K562 (cell line): ENCODE data around the gene SMNDC1. TPM values are rescaled to one million over a fixed set of nuclear protein-coding genes. Genes with fewer than 3 reads are reported as not detected.
A peak's percentile ranks its signal among the peaks of the same experiment; 100 is the strongest.

Experiments
- ATAC-seq: fragments of 200-7000 bp; cut with Tn5 transposase; 3 replicates; pipeline ENCODE4 v1.9.1; 2020; ENCODE audit warnings: moderate library complexity
- BruUV-seq: library from RNA; stranded (reverse); fragments of 400-500 nt; replicated peaks from 2 replicates; lab custom pipeline; 2021; lab: Mats Ljungman, UMichigan
- CTCF ChIA-PET: fragments of 300-600 bp; formaldehyde crosslinking; extraction: SDS; loops from one replicate; lab custom pipeline; 2021; ENCODE audit warnings: low intra/inter-chr PET ratio; lab: Yijun Ruan, JAX
- POLR2A ChIA-PET: fragments of 300-600, 350-650 bp; sonication (Branson Sonifier 250); formaldehyde crosslinking; extraction: SDS; loops from one replicate; lab custom pipeline; 2021; ENCODE audit warnings: antibody characterized with exemption, inconsistent platforms; lab: Yijun Ruan, JAX
- DNase-seq, 4 experiments: peaks; one replicate each; pipeline versions ENCODE4 v3.0.0 to v3.0.0-alpha.2; 2011 to 2018; ENCODE audit warnings: low spot score in 3 of 4, mixed read lengths in 3 of 4; ENCODE audit errors: extremely low read depth in 1 of 4
- FAIRE-seq: peaks from 2 replicates; lab custom pipeline; 2011; peaks lifted over from hg19 to GRCh38; lab: Jason Lieb, UNC
- H2AFZ ChIP-seq: 2 replicates; pipeline ENCODE4 v1.6.0; 2011; ENCODE audit warnings: low read depth, low read length, control low read depth, inconsistent platforms
- H3K27ac ChIP-seq: fragments of 200-600 bp; 3 replicates; pipeline ENCODE4 v1.8.0; 2011; ENCODE audit warnings: low read depth, mild to moderate bottlenecking, control low read depth, inconsistent platforms, low read length, moderate library complexity, mixed read lengths; ENCODE audit errors: extremely low read depth
- H3K27me3 ChIP-seq, 2 experiments: fragments of 300-600 bp in 1 of 2; 2 replicates in 1 of 2; 3 replicates in 1 of 2; pipeline versions ENCODE4 v1.6.0 to v1.8.0; 2011; ENCODE audit warnings: inconsistent platforms in 2 of 2, low read length in 2 of 2, mild to moderate bottlenecking in 1 of 2, mixed read lengths in 1 of 2, moderate library complexity in 1 of 2; ENCODE audit not compliant: control insufficient read depth in 2 of 2, insufficient read depth in 2 of 2
- H3K36me3 ChIP-seq: fragments of 300-600 bp; 3 replicates; pipeline ENCODE4 v1.8.0; 2011; ENCODE audit warnings: mild to moderate bottlenecking, low read length, inconsistent platforms; ENCODE audit not compliant: control insufficient read depth, insufficient read depth
- H3K4me1 ChIP-seq, 2 experiments: fragments of 200-600 bp in 1 of 2; replicated peaks in 1 of 2; 2 replicates in 1 of 2; 3 replicates in 1 of 2; pipeline versions ENCODE4 v1.5.1 to v1.8.0; 2011; ENCODE audit warnings: inconsistent platforms in 2 of 2, low read length in 2 of 2, mild to moderate bottlenecking in 1 of 2, mixed read lengths in 1 of 2, moderate library complexity in 1 of 2; ENCODE audit not compliant: control insufficient read depth in 2 of 2, insufficient read depth in 2 of 2
- H3K4me2 ChIP-seq: 2 replicates; pipeline ENCODE4 v1.6.1; 2011; ENCODE audit warnings: low read length, control low read depth, inconsistent platforms, mixed read lengths; ENCODE audit not compliant: insufficient read depth
- H3K4me3 ChIP-seq: fragments of 200-600 bp; sonication (generic), shearing (Covaris generic); 2 replicates; pipeline ENCODE4 v1.5.1; 2016; ENCODE audit warnings: control low read depth, inconsistent platforms
- H3K79me2 ChIP-seq: fragments of 200-600 bp; 3 replicates; pipeline ENCODE4 v1.8.0; 2011; ENCODE audit warnings: low read length, inconsistent platforms; ENCODE audit not compliant: control insufficient read depth, insufficient read depth
- H3K9ac ChIP-seq, 2 experiments: 2 replicates each; pipeline versions ENCODE4 v1.6.0 to v1.6.1; 2011; ENCODE audit warnings: low read depth in 2 of 2, low read length in 2 of 2, control low read depth in 1 of 2, inconsistent platforms in 1 of 2, mild to moderate bottlenecking in 1 of 2, mixed read lengths in 1 of 2; ENCODE audit not compliant: insufficient read depth in 1 of 2
- H3K9me1 ChIP-seq: one replicate; pipeline ENCODE4 v1.6.0; 2011; ENCODE audit warnings: inconsistent platforms, mild to moderate bottlenecking, low read length, moderate library complexity; ENCODE audit not compliant: control insufficient read depth, insufficient read depth
- H3K9me3 ChIP-seq: replicated peaks from 2 replicates; pipeline ENCODE4 v1.5.1; 2011; ENCODE audit warnings: low read depth, low read length, inconsistent platforms; ENCODE audit not compliant: control insufficient read depth, insufficient read depth
- H4K20me1 ChIP-seq: replicated peaks from 2 replicates; pipeline ENCODE4 v1.6.1; 2011; ENCODE audit warnings: low read length, inconsistent platforms, mixed read lengths; ENCODE audit not compliant: control insufficient read depth, insufficient read depth
- CHCHD3 ChIP-seq: fragments of 250-450 bp; sonication (Bioruptor Pico); IDR thresholded peaks from 2 replicates; pipeline ENCODE4 v2.1.2; 2022; ENCODE audit warnings: mild to moderate bottlenecking
- DIDO1 ChIP-seq: fragments of 450-650 bp; IDR thresholded peaks from 2 replicates; pipeline ENCODE4 v1.6.1; 2016; ENCODE audit warnings: low read depth, missing biosample characterization, missing genetic modification characterization
- ELF4 ChIP-seq: fragments of 450-650 bp; formaldehyde crosslinking; IDR thresholded peaks from 2 replicates; pipeline ENCODE4 v1.4.0; 2022; ENCODE audit warnings: missing genetic modification characterization
- MEIS2 ChIP-seq: fragments of 450-650 bp; IDR thresholded peaks from 2 replicates; pipeline ENCODE4 v1.6.1; 2014; ENCODE audit warnings: mild to moderate bottlenecking; ENCODE audit not compliant: partially characterized antibody
- NEUROD1 ChIP-seq: fragments of 150-350 bp; IDR thresholded peaks from 2 replicates; pipeline ENCODE4 v1.6.1; 2014; ENCODE audit warnings: borderline replicate concordance, low read length, low read depth; ENCODE audit not compliant: partially characterized antibody
- SRSF3 ChIP-seq: fragments of 200-400 bp; formaldehyde crosslinking; IDR thresholded peaks from 2 replicates; pipeline ENCODE4 v1.6.1; 2016; ENCODE audit warnings: mild to moderate bottlenecking, low read length, moderate library complexity; ENCODE audit not compliant: insufficient read depth
- TAF1 ChIP-seq: IDR thresholded peaks from 2 replicates; pipeline ENCODE4 v1.6.1; 2011; ENCODE audit warnings: mild to moderate bottlenecking, low read length, moderate library complexity; ENCODE audit not compliant: insufficient read depth, control insufficient read depth, severe bottlenecking; ENCODE audit errors: extremely low read depth
- TAL1 ChIP-seq: fragments of 450-650 bp; IDR thresholded peaks from 2 replicates; pipeline ENCODE4 v1.6.1; 2016; ENCODE audit warnings: mild to moderate bottlenecking
- ZNF436 ChIP-seq: fragments of 250-450, 450-650 bp; sonication (Bioruptor Pico); formaldehyde crosslinking; IDR thresholded peaks from 2 replicates; pipeline ENCODE4 v1.7.0; 2020; ENCODE audit warnings: mild to moderate bottlenecking
- ZNF785 ChIP-seq: fragments of 250-450 bp; sonication (Bioruptor Pico); IDR thresholded peaks from 2 replicates; pipeline ENCODE4 v1.4.0; 2020; ENCODE audit warnings: mild to moderate bottlenecking
- WGBS: fragments of 100-300 bp; shearing (Covaris generic); methylation state at CpG from one replicate; pipeline ENCODE4 v1.1.6; 2016; ENCODE audit warnings: low coverage, mixed read lengths; ENCODE audit not compliant: insufficient coverage; ENCODE audit errors: missing lambda C conversion rate; 5-methylcytosine and 5-hydroxymethylcytosine counted together
- in situ Hi-C: fragments of 300-500 bp; cut with MboI; formaldehyde crosslinking; loops from 4 replicates; pipeline ENCODE4 v1.15.0; 2018; ENCODE audit warnings: inconsistent platforms, mixed read lengths
- intact Hi-C: fragments of 100-400 bp; cut with micrococcal nuclease; formaldehyde crosslinking; loops from 2 replicates; pipeline ENCODE4 v1.14.2; 2022
- polyA plus RNA-seq, 8 experiments: library from polyadenylated mRNA; depleted of rRNA in 4 of 8; stranded (reverse) in 5 of 8; unstranded in 3 of 8; fragments of >200 nt; fragmentation: Nextera tagmentation in 2 of 8; fragmentation: Illumina TruSeq in 1 of 8; extraction: Ambion mirVana in 2 of 8; extraction: Trizol in 1 of 8; gene quantifications; 2 replicates each; pipeline versions ENCODE4 v1.2.1 to v1.2.3, GENCODE V29; 2011 to 2014; ENCODE audit warnings: inconsistent platforms in 1 of 8, missing spikeins in 1 of 8
- total RNA-seq, 7 experiments: library from RNA; depleted of rRNA in 6 of 7; stranded (reverse); fragments of >200 nt in 6 of 7; fragmentation: Illumina TruSeq in 2 of 7; extraction: Trizol in 2 of 7; gene quantifications; 2 replicates each; pipeline versions ENCODE4 v1.2.1 to v1.2.3, GENCODE V29; 2011 to 2021; ENCODE audit warnings: low replicate concordance in 1 of 7
- TF ChIP-seq, protein P1 (sequence below), 2 experiments: IDR thresholded peaks; 2 replicates each; pipeline ENCODE4 v1.6.1; 2012; ENCODE audit warnings: improper control_type of control experiment in 2 of 2, low read depth in 2 of 2, low read length in 2 of 2, borderline replicate concordance in 1 of 2
- TF ChIP-seq, protein P2 (sequence below): fragments of 250-450 bp; sonication (Bioruptor Pico); IDR thresholded peaks from 2 replicates; pipeline ENCODE4 v1.4.0; 2020; ENCODE audit warnings: mild to moderate bottlenecking, moderate library complexity
- TF ChIP-seq, protein P3 (sequence below): fragments of 250-450 bp; sonication (Bioruptor Pico); IDR thresholded peaks from 2 replicates; pipeline ENCODE4 v1.5.0; 2022; ENCODE audit warnings: mild to moderate bottlenecking

The SMNDC1 gene
- total and polyA plus RNA-seq, 9 of the 15 experiments (the other 6 are each of a cell fraction or from before 2014, with no cell fraction given), result 6.8 to 35.8 (median 12.3) TPM

DNA sequence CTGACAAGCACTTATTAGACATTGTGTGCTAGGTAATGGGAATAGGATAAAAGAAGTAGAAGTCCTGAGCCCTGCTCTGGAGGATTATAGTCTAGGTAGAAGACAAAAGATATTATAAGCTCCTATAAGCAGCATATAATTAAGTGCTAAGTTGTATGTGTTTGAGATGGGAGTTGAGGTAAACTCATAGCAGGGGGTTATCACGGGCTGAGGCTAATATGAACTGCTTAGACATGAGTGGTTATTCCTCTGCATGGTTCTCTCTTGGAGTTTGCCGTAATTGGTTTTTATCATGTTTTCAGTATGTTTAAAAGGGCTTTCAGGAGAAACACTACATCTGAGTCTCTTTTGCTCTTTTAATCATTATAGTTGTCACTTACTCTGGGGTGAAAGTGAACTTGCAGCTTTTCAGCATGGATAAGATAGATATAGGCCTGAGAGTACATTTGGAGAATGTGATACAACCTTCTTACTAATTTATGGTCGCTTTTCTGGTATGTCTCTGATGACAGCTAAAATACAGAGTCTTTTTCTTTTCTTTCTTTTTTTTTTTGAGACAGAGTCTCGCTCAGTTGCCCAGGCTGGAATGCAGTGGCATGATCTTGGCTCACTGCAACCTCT, 39.0 kb downstream of the SMNDC1 start:
- no peaks in the 10 kb centered on the region for H3K27me3 ChIP-seq
- peak overlapping the region; percentile 51; the same call in 1 of the 3 replicates for H3K27ac ChIP-seq
- no peaks in the 10 kb centered on the region for H3K9me3 ChIP-seq
- no peak overlapping the region for H3K4me3 ChIP-seq
- no peak overlapping the region for H3K4me2 ChIP-seq
- no peak overlapping the region for H2AFZ ChIP-seq
- peaks cover 0 to 10% of the 10 kb centered on the region in 2 experiments; a peak in 2 of 5 replicates for H3K4me1 ChIP-seq
- BruUV-seq, result no TSS peak
- ChIA-PET POLR2A (no interaction called here), CTCF (interaction anchor here (0.5 kb wide), 1 partner anchor 60 kb away, joined by 3 read pairs; no protein-coding TSS in a partner anchor)
- no peak for FAIRE-seq
- H3K79me2 ChIP-seq, result peaks cover 28% of the 10 kb centered on the region
- in situ Hi-C loops (loop anchor here (10.0 kb wide), 1 partner anchor 381 kb away; no protein-coding TSS in a partner anchor), intact Hi-C loops (no loop called here)
- no peaks in the 10 kb centered on the region for H4K20me1 ChIP-seq
- H3K9ac ChIP-seq, result no peak overlapping the region
- peak; percentile 73 for ATAC-seq
- DNase-seq, result peak in 2 of 4 experiments; percentile 9 to 33
- H3K36me3 ChIP-seq, result no peaks in the 10 kb centered on the region; the same call in 2 of the 3 replicates
- H3K9me1 ChIP-seq, result no peaks in the 10 kb centered on the region
- 8% methylated on average over 3 of the region's 4 CpGs for WGBS
- TF ChIP-seq ELF4 (CRISPR knock-in tag) (no peak), CHCHD3 (no peak), TAF1 (no peak), SRSF3 (no peak), ZNF436 (no peak), MEIS2 (peak; percentile 29), NEUROD1 (no peak), DIDO1 (tag) (no peak), TAL1 (peak; percentile 28; the same call in 1 of the 2 replicates), ZNF785 (CRISPR knock-in tag) (no peak)
- TF ChIP-seq, protein P1, sequence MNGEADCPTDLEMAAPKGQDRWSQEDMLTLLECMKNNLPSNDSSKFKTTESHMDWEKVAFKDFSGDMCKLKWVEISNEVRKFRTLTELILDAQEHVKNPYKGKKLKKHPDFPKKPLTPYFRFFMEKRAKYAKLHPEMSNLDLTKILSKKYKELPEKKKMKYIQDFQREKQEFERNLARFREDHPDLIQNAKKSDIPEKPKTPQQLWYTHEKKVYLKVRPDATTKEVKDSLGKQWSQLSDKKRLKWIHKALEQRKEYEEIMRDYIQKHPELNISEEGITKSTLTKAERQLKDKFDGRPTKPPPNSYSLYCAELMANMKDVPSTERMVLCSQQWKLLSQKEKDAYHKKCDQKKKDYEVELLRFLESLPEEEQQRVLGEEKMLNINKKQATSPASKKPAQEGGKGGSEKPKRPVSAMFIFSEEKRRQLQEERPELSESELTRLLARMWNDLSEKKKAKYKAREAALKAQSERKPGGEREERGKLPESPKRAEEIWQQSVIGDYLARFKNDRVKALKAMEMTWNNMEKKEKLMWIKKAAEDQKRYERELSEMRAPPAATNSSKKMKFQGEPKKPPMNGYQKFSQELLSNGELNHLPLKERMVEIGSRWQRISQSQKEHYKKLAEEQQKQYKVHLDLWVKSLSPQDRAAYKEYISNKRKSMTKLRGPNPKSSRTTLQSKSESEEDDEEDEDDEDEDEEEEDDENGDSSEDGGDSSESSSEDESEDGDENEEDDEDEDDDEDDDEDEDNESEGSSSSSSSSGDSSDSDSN (IDR thresholded peaks at IDR 0.05; ENCODE audit: borderline replicate concordance in 1 of 2, low read depth in 2 of 2, low read length in 2 of 2), result no peak
- TF ChIP-seq, protein P2, sequence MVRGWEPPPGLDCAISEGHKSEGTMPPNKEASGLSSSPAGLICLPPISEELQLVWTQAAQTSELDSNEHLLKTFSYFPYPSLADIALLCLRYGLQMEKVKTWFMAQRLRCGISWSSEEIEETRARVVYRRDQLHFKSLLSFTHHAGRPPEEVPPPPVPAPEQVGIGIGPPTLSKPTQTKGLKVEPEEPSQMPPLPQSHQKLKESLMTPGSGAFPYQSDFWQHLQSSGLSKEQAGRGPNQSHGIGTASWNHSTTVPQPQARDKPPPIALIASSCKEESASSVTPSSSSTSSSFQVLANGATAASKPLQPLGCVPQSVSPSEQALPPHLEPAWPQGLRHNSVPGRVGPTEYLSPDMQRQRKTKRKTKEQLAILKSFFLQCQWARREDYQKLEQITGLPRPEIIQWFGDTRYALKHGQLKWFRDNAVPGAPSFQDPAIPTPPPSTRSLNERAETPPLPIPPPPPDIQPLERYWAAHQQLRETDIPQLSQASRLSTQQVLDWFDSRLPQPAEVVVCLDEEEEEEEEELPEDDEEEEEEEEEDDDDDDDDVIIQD, result no peak
- TF ChIP-seq, protein P3, sequence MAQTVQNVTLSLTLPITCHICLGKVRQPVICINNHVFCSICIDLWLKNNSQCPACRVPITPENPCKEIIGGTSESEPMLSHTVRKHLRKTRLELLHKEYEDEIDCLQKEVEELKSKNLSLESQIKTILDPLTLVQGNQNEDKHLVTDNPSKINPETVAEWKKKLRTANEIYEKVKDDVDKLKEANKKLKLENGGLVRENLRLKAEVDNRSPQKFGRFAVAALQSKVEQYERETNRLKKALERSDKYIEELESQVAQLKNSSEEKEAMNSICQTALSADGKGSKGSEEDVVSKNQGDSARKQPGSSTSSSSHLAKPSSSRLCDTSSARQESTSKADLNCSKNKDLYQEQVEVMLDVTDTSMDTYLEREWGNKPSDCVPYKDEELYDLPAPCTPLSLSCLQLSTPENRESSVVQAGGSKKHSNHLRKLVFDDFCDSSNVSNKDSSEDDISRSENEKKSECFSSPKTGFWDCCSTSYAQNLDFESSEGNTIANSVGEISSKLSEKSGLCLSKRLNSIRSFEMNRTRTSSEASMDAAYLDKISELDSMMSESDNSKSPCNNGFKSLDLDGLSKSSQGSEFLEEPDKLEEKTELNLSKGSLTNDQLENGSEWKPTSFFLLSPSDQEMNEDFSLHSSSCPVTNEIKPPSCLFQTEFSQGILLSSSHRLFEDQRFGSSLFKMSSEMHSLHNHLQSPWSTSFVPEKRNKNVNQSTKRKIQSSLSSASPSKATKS (CRISPR knock-in tag), result no peak
